GM10266 (cell line): Measurements from ENCODE around the gene AGAP1.

Experiments used
- DNase-seq: peaks from one replicate; pipeline ENCODE4 v3.0.0; 2012; ENCODE audit errors: extremely low spot score
- CTCF ChIP-seq: IDR thresholded peaks from 2 replicates; pipeline ENCODE4 v1.5.1; 2012; ENCODE audit warnings: mild to moderate bottlenecking, low read depth; ENCODE audit not compliant: control insufficient read depth, insufficient read depth; ENCODE audit errors: missing control alignments

Gene AGAP1

GRCh38 chr2:235643680-235644511 lies 150.1 kb downstream of the AGAP1 start:
- TF ChIP-seq CTCF, result no peak
- DNase-seq, result no peak

GRCh38 chr2:235647264-235647663 lies 153.4 kb downstream of the AGAP1 start:
- TF ChIP-seq CTCF, result no peak
- DNase-seq, result no peak

GRCh38 chr2:235647877-235648276 lies 154.0 kb downstream of the AGAP1 start:
- TF ChIP-seq CTCF, result no peak
- DNase-seq, result no peak

GRCh38 chr2:235649418-235649817 lies 155.6 kb downstream of the AGAP1 start:
- no peak for TF ChIP-seq CTCF

GRCh38 chr2:235651643-235652042 lies 157.8 kb downstream of the AGAP1 start:
- TF ChIP-seq CTCF, result no peak
- DNase-seq, result no peak

More at GRCh38 chr2:235649418-235649817, 155.6 kb downstream of the AGAP1 start:
- DNase-seq, result no peak

- DNase-seq, result no peak
- TF ChIP-seq CTCF, result no peak
Observed at GRCh38 chr2:235654103-235654813, 160.4 kb downstream of the AGAP1 start.
